Measurements from ENCODE around the gene ZIC4.

The ZIC4 gene

DNA sequence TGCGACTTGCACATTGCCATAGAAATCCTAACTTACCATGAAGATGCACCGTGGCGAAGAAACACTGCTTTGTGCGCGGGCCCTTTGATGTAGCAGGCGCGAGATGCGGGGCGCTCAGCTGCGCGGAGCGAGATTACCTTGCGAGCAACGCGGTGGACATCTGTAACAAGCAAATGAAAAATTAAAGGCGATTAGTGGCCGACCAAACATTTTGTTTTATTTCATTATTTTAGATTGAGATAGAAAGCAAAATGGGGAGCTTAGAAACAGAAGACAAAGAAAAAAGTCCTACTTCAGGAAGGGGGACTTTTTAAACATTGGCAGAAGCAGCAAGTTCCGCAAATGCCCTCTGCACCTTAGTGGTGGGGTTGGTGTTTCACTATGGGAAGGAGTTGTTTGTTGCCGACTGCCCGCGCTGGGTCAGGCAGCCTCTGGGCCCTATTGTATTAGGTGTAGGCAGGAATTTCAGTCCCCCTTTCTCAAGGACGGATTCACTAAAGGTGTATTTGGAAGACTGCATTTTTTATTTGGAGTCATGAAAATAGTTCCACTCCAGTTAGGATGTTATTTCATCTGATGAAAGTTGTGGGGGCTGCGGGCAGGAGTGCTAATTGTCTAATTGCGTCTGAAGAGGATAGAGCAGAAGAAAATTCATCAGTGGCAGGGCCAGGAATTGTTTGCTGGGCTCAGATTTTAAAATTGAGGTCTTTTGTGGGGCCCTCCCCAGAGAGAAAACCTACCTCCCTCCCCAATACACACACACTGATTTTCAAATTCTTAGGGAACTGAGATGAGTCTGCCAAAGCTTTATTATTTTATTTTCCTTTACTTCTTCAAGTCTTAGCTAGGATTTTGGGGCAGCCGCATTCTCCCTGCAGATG, 17.4 kb downstream of the ZIC4 start:
- no peak for ATAC-seq
- TF ChIP-seq CSDC2 (CRISPR knock-in tag; IDR thresholded peaks at IDR 0.05): no peak
- no peak for TF ChIP-seq SNAI2 (CRISPR knock-in tag; IDR thresholded peaks at IDR 0.05)
- TF ChIP-seq ZNF70 (CRISPR knock-in tag; IDR thresholded peaks at IDR 0.05): no peak
- no peak for TF ChIP-seq PPARA (CRISPR knock-in tag; IDR thresholded peaks at IDR 0.05; ENCODE audit: borderline replicate concordance)
- TF ChIP-seq, protein P1, sequence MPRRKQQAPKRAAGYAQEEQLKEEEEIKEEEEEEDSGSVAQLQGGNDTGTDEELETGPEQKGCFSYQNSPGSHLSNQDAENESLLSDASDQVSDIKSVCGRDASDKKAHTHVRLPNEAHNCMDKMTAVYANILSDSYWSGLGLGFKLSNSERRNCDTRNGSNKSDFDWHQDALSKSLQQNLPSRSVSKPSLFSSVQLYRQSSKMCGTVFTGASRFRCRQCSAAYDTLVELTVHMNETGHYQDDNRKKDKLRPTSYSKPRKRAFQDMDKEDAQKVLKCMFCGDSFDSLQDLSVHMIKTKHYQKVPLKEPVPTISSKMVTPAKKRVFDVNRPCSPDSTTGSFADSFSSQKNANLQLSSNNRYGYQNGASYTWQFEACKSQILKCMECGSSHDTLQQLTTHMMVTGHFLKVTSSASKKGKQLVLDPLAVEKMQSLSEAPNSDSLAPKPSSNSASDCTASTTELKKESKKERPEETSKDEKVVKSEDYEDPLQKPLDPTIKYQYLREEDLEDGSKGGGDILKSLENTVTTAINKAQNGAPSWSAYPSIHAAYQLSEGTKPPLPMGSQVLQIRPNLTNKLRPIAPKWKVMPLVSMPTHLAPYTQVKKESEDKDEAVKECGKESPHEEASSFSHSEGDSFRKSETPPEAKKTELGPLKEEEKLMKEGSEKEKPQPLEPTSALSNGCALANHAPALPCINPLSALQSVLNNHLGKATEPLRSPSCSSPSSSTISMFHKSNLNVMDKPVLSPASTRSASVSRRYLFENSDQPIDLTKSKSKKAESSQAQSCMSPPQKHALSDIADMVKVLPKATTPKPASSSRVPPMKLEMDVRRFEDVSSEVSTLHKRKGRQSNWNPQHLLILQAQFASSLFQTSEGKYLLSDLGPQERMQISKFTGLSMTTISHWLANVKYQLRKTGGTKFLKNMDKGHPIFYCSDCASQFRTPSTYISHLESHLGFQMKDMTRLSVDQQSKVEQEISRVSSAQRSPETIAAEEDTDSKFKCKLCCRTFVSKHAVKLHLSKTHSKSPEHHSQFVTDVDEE (CRISPR knock-in tag; IDR thresholded peaks at IDR 0.05): no peak
- TF ChIP-seq, protein P2, sequence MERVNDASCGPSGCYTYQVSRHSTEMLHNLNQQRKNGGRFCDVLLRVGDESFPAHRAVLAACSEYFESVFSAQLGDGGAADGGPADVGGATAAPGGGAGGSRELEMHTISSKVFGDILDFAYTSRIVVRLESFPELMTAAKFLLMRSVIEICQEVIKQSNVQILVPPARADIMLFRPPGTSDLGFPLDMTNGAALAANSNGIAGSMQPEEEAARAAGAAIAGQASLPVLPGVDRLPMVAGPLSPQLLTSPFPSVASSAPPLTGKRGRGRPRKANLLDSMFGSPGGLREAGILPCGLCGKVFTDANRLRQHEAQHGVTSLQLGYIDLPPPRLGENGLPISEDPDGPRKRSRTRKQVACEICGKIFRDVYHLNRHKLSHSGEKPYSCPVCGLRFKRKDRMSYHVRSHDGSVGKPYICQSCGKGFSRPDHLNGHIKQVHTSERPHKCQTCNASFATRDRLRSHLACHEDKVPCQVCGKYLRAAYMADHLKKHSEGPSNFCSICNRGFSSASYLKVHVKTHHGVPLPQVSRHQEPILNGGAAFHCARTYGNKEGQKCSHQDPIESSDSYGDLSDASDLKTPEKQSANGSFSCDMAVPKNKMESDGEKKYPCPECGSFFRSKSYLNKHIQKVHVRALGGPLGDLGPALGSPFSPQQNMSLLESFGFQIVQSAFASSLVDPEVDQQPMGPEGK (CRISPR knock-in tag; IDR thresholded peaks at IDR 0.05; ENCODE audit: borderline replicate concordance): no peak
- no peak for TF ChIP-seq RARB (CRISPR knock-in tag; IDR thresholded peaks at IDR 0.05)
- no peak for TF ChIP-seq BACH2 (CRISPR knock-in tag; IDR thresholded peaks at IDR 0.05; ENCODE audit: borderline replicate concordance)
- TF ChIP-seq, protein P3, sequence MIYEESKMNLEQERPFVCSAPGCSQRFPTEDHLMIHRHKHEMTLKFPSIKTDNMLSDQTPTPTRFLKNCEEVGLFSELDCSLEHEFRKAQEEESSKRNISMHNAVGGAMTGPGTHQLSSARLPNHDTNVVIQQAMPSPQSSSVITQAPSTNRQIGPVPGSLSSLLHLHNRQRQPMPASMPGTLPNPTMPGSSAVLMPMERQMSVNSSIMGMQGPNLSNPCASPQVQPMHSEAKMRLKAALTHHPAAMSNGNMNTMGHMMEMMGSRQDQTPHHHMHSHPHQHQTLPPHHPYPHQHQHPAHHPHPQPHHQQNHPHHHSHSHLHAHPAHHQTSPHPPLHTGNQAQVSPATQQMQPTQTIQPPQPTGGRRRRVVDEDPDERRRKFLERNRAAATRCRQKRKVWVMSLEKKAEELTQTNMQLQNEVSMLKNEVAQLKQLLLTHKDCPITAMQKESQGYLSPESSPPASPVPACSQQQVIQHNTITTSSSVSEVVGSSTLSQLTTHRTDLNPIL (CRISPR knock-in tag; IDR thresholded peaks at IDR 0.05; ENCODE audit: low read depth): no peak
- no peak for TF ChIP-seq TOX (CRISPR knock-in tag; IDR thresholded peaks at IDR 0.05; ENCODE audit: borderline replicate concordance)
- no peak for TF ChIP-seq ZNF565 (CRISPR knock-in tag; conservative IDR thresholded peaks at IDR 0.05; ENCODE audit: low read depth)
- TF ChIP-seq TCF4 (CRISPR knock-in tag; IDR thresholded peaks at IDR 0.05; ENCODE audit: borderline replicate concordance): no peak
- TF ChIP-seq ZNF8 (CRISPR knock-in tag; IDR thresholded peaks at IDR 0.05): no peak
- TF ChIP-seq, protein P4, sequence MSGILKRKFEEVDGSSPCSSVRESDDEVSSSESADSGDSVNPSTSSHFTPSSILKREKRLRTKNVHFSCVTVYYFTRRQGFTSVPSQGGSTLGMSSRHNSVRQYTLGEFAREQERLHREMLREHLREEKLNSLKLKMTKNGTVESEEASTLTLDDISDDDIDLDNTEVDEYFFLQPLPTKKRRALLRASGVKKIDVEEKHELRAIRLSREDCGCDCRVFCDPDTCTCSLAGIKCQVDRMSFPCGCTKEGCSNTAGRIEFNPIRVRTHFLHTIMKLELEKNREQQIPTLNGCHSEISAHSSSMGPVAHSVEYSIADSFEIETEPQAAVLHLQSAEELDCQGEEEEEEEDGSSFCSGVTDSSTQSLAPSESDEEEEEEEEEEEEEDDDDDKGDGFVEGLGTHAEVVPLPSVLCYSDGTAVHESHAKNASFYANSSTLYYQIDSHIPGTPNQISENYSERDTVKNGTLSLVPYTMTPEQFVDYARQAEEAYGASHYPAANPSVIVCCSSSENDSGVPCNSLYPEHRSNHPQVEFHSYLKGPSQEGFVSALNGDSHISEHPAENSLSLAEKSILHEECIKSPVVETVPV (CRISPR knock-in tag; IDR thresholded peaks at IDR 0.05): no peak

DNA sequence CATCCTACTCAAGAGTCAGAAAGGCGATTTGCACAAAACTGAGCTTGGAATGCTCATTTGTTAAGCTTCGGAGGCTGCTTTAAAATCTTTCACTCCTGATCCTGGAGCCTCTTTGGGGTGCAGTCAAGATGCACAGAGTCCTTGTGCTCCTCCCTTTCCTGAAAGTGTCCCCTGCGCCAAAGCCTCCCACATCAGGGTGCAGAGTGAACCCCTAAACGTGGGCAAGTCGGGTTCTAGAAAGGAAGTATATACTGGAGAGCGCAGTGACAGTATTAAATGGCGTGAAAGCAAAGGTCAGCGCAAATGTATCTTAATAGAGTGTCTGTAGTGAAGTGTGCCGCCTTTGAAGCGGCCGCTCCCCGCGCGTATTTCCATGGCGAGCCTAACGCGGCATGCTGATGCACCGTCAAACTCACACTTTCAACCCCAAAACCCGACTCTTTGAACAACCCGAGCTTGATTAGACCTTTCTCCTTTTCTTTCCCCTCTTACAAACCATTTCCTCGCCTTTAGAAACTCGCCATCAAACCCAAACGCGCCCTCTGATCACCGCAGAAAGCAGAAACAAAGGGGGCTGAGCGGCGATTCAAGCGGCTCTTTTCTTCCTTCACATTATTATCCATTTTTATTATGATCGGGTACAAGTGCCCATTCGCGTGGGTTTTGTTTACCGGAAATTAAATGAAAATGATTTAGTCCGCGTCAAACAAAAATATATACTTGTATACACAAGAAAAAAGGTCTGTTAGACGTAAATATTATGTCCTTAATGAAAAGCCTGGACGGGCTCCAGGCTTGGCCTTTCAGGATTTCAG, 18.3 kb downstream of the ZIC4 start:
- TF ChIP-seq ZFP3 (CRISPR knock-in tag; IDR thresholded peaks at IDR 0.05) (no peak), ZNF565 (CRISPR knock-in tag; conservative IDR thresholded peaks at IDR 0.05; ENCODE audit: low read depth) (no peak), ARNTL (CRISPR knock-in tag; IDR thresholded peaks at IDR 0.05; ENCODE audit: borderline replicate concordance, low read depth) (no peak), BACH2 (CRISPR knock-in tag; IDR thresholded peaks at IDR 0.05; ENCODE audit: borderline replicate concordance) (no peak), CSDC2 (CRISPR knock-in tag; IDR thresholded peaks at IDR 0.05) (no peak), RARB (CRISPR knock-in tag; IDR thresholded peaks at IDR 0.05) (no peak)
- TF ChIP-seq, protein P4 (CRISPR knock-in tag; IDR thresholded peaks at IDR 0.05): no peak
- TF ChIP-seq, protein P5, sequence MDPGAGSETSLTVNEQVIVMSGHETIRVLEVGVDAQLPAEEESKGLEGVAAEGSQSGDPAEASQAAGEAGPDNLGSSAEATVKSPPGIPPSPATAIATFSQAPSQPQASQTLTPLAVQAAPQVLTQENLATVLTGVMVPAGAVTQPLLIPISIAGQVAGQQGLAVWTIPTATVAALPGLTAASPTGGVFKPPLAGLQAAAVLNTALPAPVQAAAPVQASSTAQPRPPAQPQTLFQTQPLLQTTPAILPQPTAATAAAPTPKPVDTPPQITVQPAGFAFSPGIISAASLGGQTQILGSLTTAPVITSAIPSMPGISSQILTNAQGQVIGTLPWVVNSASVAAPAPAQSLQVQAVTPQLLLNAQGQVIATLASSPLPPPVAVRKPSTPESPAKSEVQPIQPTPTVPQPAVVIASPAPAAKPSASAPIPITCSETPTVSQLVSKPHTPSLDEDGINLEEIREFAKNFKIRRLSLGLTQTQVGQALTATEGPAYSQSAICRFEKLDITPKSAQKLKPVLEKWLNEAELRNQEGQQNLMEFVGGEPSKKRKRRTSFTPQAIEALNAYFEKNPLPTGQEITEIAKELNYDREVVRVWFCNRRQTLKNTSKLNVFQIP (CRISPR knock-in tag; IDR thresholded peaks at IDR 0.05; ENCODE audit: borderline replicate concordance, low read depth): no peak
- TF ChIP-seq, protein P3 (CRISPR knock-in tag; IDR thresholded peaks at IDR 0.05; ENCODE audit: low read depth): no peak
- no peak for ATAC-seq
